ENCODE data around the gene PIP5K1C.
"Not testable (repeated sequence)": the region's sequence is repeated elsewhere in the genome, so short reads cannot be mapped to it uniquely, and the experiment has no call there.

PIP5K1C gene

GRCh38 chr19:3679581-3679980 is 20.7 kb downstream of the PIP5K1C start:
- no peak for DNase-seq (ENCODE audit: extremely low read depth in 1 of 2, low read depth in 1 of 2)

DNA sequence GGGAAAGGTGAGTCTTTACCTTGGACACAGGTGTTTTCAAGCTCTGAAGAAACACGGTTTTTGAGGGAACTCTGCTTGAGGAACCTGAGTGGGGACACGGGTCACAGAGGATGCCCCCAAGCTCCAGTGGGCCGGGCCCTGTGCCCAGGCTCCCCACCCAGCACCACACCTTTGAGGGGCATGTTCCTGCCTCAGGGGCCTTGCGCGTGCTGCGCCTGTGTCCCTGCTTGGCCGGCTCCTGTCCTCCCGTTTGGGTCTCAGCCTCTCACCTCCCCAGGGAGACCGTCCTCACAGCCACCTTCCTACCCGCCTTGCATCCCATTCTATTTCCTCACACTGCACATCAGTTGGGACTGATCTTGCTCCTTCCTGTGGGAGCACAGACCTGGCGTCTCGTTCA is 21.1 kb downstream of the PIP5K1C start:
- no peak for DNase-seq (ENCODE audit: extremely low read depth in 1 of 2, low read depth in 1 of 2)

- DNase-seq (ENCODE audit: extremely low read depth in 1 of 2, low read depth in 1 of 2) = no peak
These were observed 22.1 kb downstream of the PIP5K1C start for GRCh38 chr19:3678188-3678587.

GRCh38 chr19:3674784-3675543 is 25.3 kb downstream of the PIP5K1C start:
- DNase-seq (ENCODE audit: extremely low read depth in 1 of 2, low read depth in 1 of 2) = no peak

DNA sequence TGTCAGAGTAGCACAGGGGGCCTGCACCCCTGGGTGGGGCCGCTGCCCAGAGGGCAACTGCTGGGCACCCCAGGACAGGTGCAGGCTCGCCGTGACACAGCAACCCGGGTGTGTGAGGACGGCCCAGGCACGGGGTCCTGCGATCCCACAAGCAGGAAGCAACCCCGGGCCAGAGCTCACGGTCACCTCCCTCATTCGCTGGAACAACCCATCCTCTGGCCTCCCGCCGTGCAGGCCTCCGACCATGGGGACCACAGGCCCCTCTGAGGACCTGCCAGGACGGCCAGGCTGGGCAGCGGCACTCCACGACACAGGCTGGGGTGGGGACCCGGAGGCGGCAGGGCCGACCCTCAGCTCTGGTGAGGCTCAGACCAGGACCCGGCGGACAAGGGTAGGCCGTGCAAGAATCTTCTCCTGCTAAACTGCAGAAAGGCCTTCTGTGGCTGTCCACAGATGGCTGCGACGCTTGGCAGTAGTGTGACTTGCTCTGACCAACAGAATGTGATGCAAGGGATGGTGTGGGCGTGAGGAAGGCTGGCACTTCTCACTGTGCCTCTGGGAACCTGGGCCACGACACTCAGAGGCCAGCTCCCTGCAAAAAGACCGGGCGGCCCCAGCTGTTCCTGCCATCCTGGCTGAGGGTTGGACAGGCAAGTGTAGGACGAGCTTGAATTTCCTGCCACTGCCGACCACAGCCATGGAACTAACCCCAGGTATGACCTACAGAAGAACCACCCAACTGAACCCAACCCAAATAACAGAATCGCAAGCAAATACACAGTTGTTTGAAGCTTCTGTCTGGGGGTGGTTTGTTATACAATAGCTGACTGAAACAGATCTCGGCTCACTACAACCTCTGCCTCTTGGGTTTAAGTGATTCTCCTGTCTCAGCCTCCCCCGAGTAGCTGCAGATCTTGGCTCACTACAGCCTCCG is 26.5 kb downstream of the PIP5K1C start:
- DNase-seq (ENCODE audit: extremely low read depth in 1 of 2, low read depth in 1 of 2) = no peak

DNA sequence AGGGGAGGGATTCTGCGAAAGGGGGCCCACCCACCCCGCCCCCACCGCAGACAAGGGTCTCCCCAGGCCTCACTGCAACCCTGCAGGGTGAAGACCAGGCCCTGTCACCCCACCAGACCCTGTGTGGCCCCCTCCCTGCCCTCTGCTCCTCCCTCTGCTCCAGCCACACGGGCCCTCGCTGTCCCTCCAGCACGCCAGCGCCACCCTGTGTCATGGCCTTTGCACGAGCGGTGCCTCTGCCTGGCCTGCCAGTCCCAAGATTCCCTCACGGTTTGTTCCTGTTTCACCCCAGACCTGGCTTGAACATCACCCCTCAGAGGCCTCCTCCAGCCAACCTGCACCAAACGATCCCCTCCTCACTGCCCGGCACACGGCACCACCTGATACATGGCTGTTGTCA is 27.3 kb downstream of the PIP5K1C start:
- DNase-seq (ENCODE audit: extremely low read depth in 1 of 2, low read depth in 1 of 2) = no peak

GRCh38 chr19:3672575-3672948 is 27.7 kb downstream of the PIP5K1C start:
- DNase-seq (ENCODE audit: extremely low read depth in 1 of 2, low read depth in 1 of 2) = no peak

DNA sequence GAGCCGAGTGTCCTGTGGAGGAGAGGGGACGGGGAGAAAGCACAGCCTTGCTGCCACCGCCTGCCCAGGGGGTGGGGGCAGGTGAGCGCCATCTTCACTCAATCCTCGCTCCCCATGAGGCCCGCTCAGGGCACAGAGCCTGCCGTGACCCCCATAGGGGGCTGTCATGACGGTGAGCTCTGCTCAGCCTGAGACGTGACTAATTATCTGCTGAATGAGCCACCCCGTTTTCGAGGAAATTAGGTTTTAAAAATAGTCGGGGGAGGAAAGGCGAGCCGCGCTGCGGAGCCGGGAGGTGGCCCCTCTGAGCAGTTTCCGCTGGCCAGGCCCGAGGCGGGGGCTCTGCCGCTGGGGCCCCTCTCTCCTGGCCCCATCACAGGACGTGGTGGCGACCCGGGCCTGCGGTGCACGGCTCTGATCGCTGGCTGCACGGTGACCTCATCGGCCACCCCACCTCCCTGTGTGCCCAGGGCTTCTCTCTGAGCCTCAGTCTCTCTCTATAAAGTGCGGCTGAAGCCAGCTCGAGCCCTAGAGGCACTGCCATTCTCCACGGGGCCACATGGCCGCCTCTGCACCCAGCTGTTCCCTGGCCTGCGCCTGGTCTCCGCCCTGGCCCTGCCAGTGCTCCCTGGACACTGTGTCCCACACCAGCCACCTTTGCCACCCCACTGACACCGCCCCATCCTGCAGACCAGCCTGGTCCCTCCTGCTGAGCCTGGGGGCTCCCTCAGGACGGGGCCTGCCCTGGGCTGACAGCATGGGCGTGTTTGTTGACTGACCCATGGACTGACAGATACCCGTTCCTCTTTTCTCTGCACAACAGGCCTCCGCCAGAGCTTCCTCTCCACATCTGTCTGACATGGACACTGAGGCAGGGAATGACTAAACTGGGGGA is 28.3 kb downstream of the PIP5K1C start:
- no peak for DNase-seq (ENCODE audit: extremely low read depth in 1 of 2, low read depth in 1 of 2)

DNA sequence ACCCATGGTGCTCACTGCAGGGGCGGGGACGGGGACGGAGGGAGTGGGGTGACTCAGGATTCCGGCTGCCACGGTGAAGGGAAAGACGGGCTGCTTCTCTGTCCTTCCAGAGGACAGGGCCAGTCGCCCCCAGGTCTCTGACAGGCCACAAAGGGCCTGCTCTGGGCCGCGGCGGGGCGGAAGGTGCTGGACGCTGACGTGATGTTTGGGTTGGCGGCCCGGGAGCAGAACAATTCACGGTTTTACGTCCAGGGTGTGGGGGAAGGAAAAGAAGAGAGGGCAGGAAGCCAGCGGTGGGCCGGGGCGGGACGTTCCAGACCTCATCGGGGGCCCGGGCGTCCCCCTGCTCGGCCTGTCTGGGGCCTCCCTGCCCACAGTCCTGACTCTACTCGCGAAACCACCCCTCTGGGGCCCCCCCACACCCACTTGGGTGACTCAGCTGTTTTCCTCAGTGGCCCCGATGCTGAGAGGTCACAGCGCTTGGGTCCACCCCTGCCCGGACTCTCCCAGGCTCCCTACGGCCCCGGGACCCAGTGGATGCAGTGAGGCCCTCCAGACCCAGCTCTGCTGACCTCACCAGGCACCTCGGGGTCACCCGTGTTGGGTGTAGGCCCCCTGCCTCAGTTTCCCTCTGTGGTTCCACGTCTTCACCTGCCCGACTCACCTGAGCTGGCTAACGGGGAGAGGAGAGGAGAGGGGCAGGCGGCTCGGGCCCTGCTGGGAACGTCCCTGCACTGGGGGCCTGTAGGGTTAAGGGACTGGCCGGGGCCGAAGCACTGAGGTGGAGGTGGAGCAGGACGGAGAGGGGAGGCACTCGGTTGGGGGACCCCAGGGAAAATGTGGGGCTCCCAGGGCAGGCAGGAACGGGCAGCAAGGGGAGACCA is 29.2 kb downstream of the PIP5K1C start:
- peak in 1 of 2 donors; percentile 14 for DNase-seq (ENCODE audit: extremely low read depth in 1 of 2, low read depth in 1 of 2)

- no peak for DNase-seq (ENCODE audit: extremely low read depth in 1 of 2, low read depth in 1 of 2)
These were observed 30.1 kb downstream of the PIP5K1C start for GRCh38 chr19:3669947-3670795.

GRCh38 chr19:3669082-3669946 is 31.0 kb downstream of the PIP5K1C start:
- no peak for DNase-seq (ENCODE audit: extremely low read depth in 1 of 2, low read depth in 1 of 2)

- no peak for DNase-seq (ENCODE audit: extremely low read depth in 1 of 2, low read depth in 1 of 2)
These were observed 31.8 kb downstream of the PIP5K1C start for GRCh38 chr19:3668331-3669081.

- DNase-seq (ENCODE audit: extremely low read depth in 1 of 2, low read depth in 1 of 2) = no peak
These were observed 32.5 kb downstream of the PIP5K1C start for GRCh38 chr19:3667766-3668165.

DNA sequence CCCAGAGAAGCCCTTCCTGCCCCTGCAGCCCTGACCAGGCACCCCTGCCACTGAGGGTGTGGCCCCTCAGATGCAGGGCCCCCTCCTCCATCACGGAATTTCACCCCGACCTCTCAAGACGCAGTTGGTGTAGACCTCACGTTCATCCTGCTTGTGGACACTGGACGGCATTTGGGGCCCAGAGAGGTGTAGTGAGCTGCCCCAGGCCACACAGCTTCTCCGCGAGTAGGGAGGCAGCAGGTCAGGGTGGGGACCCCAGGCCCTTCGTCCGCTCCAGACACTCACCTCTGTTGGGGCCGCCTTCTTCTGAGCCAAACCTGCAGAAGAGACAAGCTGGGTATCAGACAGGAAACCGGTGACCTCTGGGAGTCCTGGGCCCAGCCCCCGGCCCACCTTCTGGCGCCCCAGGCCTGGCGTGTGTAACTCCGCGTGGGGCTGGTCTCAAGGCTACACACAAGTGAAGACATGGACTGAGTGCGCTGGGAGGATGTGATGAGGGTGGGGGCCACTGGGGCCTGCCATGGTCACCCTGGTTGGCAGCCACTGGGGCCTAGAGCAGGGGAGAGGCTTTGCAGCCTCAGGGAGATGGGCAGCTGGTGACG is 33.1 kb downstream of the PIP5K1C start:
- no peak for DNase-seq (ENCODE audit: extremely low read depth in 1 of 2, low read depth in 1 of 2)

- not testable (repeated sequence) for DNase-seq (ENCODE audit: extremely low read depth in 1 of 2, low read depth in 1 of 2)
These were observed 33.8 kb downstream of the PIP5K1C start for GRCh38 chr19:3666545-3666856.

DNA sequence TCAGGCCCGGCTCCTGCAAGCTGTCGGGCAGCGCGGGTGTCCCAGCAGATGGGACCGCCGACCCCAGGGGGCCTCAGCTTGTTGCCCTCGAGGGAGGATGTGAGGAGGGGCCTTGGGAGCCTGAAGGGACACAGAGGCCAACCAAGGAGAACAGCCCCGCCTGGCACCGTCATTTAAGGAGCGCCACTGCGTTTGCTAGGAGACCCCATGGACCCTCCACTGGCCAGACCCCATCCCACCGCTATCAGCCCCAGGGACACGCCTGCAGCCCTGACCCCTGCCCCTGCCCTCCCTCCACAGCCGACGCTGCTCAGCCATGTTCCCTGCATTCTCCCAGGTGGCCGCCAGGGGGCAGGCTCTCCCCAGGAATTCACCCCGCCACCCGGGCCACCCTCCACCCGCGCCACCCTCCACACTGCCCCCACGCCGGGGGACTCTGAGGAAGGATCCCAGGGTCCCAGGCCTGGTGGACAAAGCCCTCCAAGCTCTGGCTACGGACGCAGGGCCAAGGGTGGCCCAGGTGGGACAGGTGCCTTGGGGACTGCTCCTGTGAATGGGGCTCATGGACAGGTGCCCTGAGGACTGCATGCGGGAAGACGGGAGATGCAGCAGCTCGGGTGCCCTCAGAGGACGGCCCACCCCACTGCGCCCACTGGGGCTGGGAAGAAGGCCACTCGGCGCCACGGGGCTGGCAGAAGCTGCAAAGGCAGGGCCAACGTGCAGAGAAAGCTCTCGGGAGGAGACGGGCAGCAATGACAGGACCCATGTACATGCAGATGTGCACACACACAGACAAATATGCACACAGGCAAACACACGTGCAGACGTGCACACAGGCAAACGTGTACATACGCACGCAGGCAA is 34.4 kb downstream of the PIP5K1C start:
- DNase-seq (ENCODE audit: extremely low read depth in 1 of 2, low read depth in 1 of 2) = peak; percentile 40 to 66

All from activated CD8-positive, alpha-beta memory T cell treated with anti-CD3 and anti-CD28 coated beads for 1 hour (primary cell).